A549 (cell line): ENCODE measurements around the gene ZNF628. TPM values are rescaled to one million over a fixed set of nuclear protein-coding genes. Genes with fewer than 3 reads are reported as not detected.
A peak's percentile ranks its signal among the peaks of the same experiment; 100 is the strongest.

Experiments used
- ATAC-seq, 2 experiments: fragments of 200-7000 bp in 1 of 2; fragments of >200 bp in 1 of 2; cut with Nextera tagmentation in 1 of 2; cut with Tn5 transposase in 1 of 2; 3 replicates each; pipeline versions ENCODE4 v1.8.0 to v1.9.1; 2018 to 2020; ENCODE audit warnings: mild to moderate bottlenecking in 1 of 2, moderate library complexity in 1 of 2
- CTCF ChIA-PET: fragments of 300-600 bp; sonication (Branson Sonifier 250); formaldehyde crosslinking; extraction: SDS; loops from one replicate; lab custom pipeline; 2021; ENCODE audit warnings: antibody characterized with exemption, inconsistent platforms; lab: Yijun Ruan, JAX
- POLR2A ChIA-PET: fragments of 350-600 bp; formaldehyde crosslinking; extraction: SDS; loops from one replicate; lab custom pipeline; 2021; ENCODE audit warnings: antibody characterized with exemption, inconsistent platforms; lab: Yijun Ruan, JAX
- DNase-seq, 2 experiments: peaks; one replicate each; pipeline versions ENCODE4 v3.0.0 to v3.0.0-alpha.2; 2011 to 2016; ENCODE audit warnings: low read depth in 1 of 2, low spot score in 1 of 2
- FAIRE-seq: peaks from 2 replicates; lab custom pipeline; 2011; peaks lifted over from hg19 to GRCh38; lab: Jason Lieb, UNC
- H3K27ac ChIP-seq, 2 experiments: fragments of >200 bp; sonication (Bioruptor Twin); formaldehyde crosslinking; 3 replicates each; pipeline ENCODE4 v1.5.1; 2016 to 2017
- H3K4me1 ChIP-seq: fragments of >200 bp; sonication (Bioruptor Twin); formaldehyde crosslinking; 3 replicates; pipeline ENCODE4 v1.6.1; 2016
- H3K4me2 ChIP-seq: fragments of >200 bp; sonication (Bioruptor Twin); formaldehyde crosslinking; 3 replicates; pipeline ENCODE4 v1.6.1; 2016
- H3K4me3 ChIP-seq: fragments of >200 bp; sonication (Bioruptor Twin); formaldehyde crosslinking; 3 replicates; pipeline ENCODE4 v1.5.1; 2016
- H3K9me3 ChIP-seq: fragments of >200 bp; sonication (Bioruptor Twin); formaldehyde crosslinking; 3 replicates; pipeline ENCODE4 v1.6.1; 2016
- CEBPB ChIP-seq, 2 experiments: fragments of >200 bp in 1 of 2; sonication (Bioruptor Twin) in 1 of 2; formaldehyde crosslinking in 1 of 2; IDR thresholded peaks; 2 replicates each; pipeline ENCODE4 v1.6.1; 2012 to 2016
- CHD4 ChIP-seq: fragments of 200-600 bp; sonication (generic); IDR thresholded peaks from 2 replicates; pipeline ENCODE4 v1.6.1; 2016; ENCODE audit warnings: antibody characterized with exemption, mild to moderate bottlenecking, borderline replicate concordance
- ESRRA ChIP-seq: fragments of 150-350 bp; IDR thresholded peaks from 2 replicates; pipeline ENCODE4 v1.6.1; 2014; ENCODE audit warnings: mild to moderate bottlenecking, low read length, borderline replicate concordance
- FOSB ChIP-seq: fragments of 250-450 bp; sonication (Bioruptor Pico); IDR thresholded peaks from 2 replicates; pipeline ENCODE4 v1.5.0; 2020; ENCODE audit warnings: mild to moderate bottlenecking, moderate library complexity
- FOXS1 ChIP-seq: fragments of 250-450 bp; sonication (Bioruptor Pico); IDR thresholded peaks from 2 replicates; pipeline ENCODE4 v1.5.0; 2020; ENCODE audit warnings: mild to moderate bottlenecking, moderate library complexity
- HEYL ChIP-seq: fragments of 250-450 bp; sonication (Bioruptor Pico); IDR thresholded peaks from 2 replicates; pipeline ENCODE4 v1.8.0; 2021; ENCODE audit warnings: mild to moderate bottlenecking, moderate library complexity
- HOXB5 ChIP-seq: fragments of 250-450 bp; sonication (Bioruptor Pico); IDR thresholded peaks from 2 replicates; pipeline ENCODE4 v1.5.0; 2020; ENCODE audit warnings: mild to moderate bottlenecking, moderate library complexity
- PBX3 ChIP-seq: IDR thresholded peaks from 2 replicates; pipeline ENCODE4 v1.6.1; 2012
- POLR2A ChIP-seq: IDR thresholded peaks from 2 replicates; pipeline ENCODE4 v1.6.1; 2012; ENCODE audit warnings: mild to moderate bottlenecking, low read length
- REST ChIP-seq: fragments of 200-600 bp; sonication (generic); IDR thresholded peaks from 2 replicates; pipeline ENCODE4 v1.6.1; 2016; ENCODE audit warnings: antibody characterized with exemption, mild to moderate bottlenecking, moderate library complexity
- RFX5 ChIP-seq: fragments of 450-650 bp; IDR thresholded peaks from 2 replicates; pipeline ENCODE4 v1.7.1; 2014; ENCODE audit warnings: antibody characterized with exemption, mild to moderate bottlenecking, moderate library complexity
- TP53 ChIP-seq: fragments of 250-450 bp; sonication (Bioruptor Pico); IDR thresholded peaks from 2 replicates; pipeline ENCODE4 v1.5.0; 2021; ENCODE audit warnings: mild to moderate bottlenecking, moderate library complexity
- ZFP36 ChIP-seq: fragments of 450-650 bp; IDR thresholded peaks from 2 replicates; pipeline ENCODE4 v1.6.1; 2014; ENCODE audit warnings: borderline replicate concordance; ENCODE audit not compliant: partially characterized antibody
- WGBS: methylation state at CpG from one replicate; pipeline ENCODE4 v1.1.6; 2017; ENCODE audit errors: missing lambda C conversion rate; 5-methylcytosine and 5-hydroxymethylcytosine counted together
- polyA plus RNA-seq, 4 experiments: library from polyadenylated mRNA; depleted of rRNA in 3 of 4; stranded (reverse); fragments of >200 nt; fragmentation: RNase III in 1 of 4; extraction: RNeasy Plus Mini Kit Qiagen cat#74134 plus additional on column Dnase treatment in 1 of 4; gene quantifications; 2 replicates in 3 of 4; 3 replicates in 1 of 4; pipeline ENCODE4 v1.2.3, GENCODE V29; 2011 to 2017

The ZNF628 gene
- polyA plus RNA-seq, 2 of the 4 experiments (the other 2 are of a cell fraction), result 0.32 to 5.7 TPM

DNA sequence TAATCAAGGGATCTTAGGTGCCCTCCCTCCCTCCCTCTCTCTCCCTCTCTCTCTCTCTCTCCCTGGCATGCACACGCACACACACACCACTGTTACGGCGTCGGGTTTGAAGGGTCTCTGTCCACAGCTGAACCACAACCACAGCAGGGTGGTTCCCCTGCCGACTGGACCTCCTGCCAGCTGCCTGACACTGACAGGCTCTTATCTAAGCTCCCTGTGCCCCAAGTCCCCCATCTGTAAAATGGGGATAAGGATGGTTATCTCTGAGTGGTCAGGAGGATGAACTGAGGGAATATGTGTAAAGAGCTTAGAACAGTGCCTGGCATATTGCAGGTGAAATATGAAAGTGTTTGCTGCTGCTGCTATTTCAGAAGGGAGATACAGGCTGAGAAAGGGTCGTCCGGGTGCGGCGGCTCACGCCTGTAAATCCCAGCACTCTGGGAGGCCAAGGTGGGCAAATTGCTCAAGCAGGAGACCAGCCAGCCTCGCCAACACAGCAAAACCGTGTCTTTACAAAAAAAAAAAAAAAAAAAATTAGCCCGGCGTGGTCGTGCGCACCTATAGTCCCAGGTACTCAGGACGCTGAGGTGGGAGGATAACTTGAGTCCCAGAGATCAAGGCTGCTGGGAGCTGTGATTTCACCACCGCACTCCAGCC is 32.5 kb upstream of the ZNF628 start:
- Histone ChIP-seq H3K27ac (no peak overlapping the region), H3K4me1 (peaks cover 23% of the 10 kb centered on the region), H3K4me3 (no peak overlapping the region), H3K4me2 (no peak overlapping the region), H3K9me3 (no peaks in the 10 kb centered on the region)
- TF ChIP-seq HEYL (CRISPR knock-in tag), result no peak
- TF ChIP-seq ZFP36, result no peak
- no peak for TF ChIP-seq CEBPB (IDR thresholded peaks at IDR 0.05)
- ChIA-PET POLR2A (interaction anchor here (1.0 kb wide), 1 partner anchor 181 kb away, joined by 4 read pairs; the partner anchor contains the start of gene ZNF784), CTCF (interaction anchor here (0.5 to 4.7 kb wide), 12 partner anchors 10 to 490 kb away, joined by 3 to 31 read pairs (median 4); partner anchors contain the start of gene KMT5C)
- no peak for DNase-seq
- ATAC-seq, result peak in 1 of 2 experiments; percentile 1; a peak in 2 of 6 replicates
- 32% methylated on average over 18 of the region's 18 CpGs for WGBS
- FAIRE-seq, result no peak

- CTCF ChIA-PET, result interaction anchor here (0.5 to 4.7 kb wide), 9 partner anchors 9 to 304 kb away, joined by 3 to 31 read pairs (median 3); no protein-coding TSS in a partner anchor
- H3K27ac ChIP-seq, result no peak overlapping the region
Observed at GRCh38 chr19:55444646-55445045, 31.8 kb upstream of the ZNF628 start.

DNA sequence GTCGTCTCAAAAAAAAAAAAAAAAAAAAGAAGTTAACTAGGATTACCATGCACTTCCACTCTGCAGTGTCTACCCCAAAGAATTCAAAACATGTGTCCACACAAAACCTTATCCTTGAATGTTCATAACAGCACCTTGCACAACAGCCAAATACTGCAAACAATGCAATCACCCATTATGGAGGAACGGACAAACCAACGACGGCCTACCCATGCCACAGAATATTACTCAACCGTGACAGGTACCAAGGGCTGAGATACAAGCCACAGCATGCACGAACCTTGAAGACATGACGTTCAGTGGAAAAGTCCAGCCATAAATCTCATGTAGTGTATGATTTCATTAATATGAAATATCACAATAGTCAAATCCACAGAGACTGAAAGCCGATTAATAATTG is 30.4 kb upstream of the ZNF628 start:
- FAIRE-seq, result no peak
- no peak overlapping the region for H3K4me2 ChIP-seq
- no peaks in the 10 kb centered on the region for H3K9me3 ChIP-seq
- no peak overlapping the region for H3K4me3 ChIP-seq
- H3K4me1 ChIP-seq, result peaks cover 24% of the 10 kb centered on the region
- ChIA-PET POLR2A (no interaction called here), CTCF (interaction anchor here (0.7 to 4.7 kb wide), 7 partner anchors 9 to 299 kb away, joined by 3 to 31 read pairs (median 3); no protein-coding TSS in a partner anchor)
- 45% methylated on average over 8 of the region's 8 CpGs for WGBS
- no peak for ATAC-seq
- DNase-seq, result no peak
- TF ChIP-seq FOSB (CRISPR knock-in tag), result no peak
- no peak for TF ChIP-seq HOXB5 (CRISPR knock-in tag)
- no peak for TF ChIP-seq CHD4
- TF ChIP-seq, all 56 proteins: peak for 0
- H3K27ac ChIP-seq, result no peak overlapping the region

More at GRCh38 chr19:55444646-55445045, 31.8 kb upstream of the ZNF628 start:
- DNase-seq, result no peak
- TF ChIP-seq POLR2A (no peak), ESRRA (no peak), FOXS1 (CRISPR knock-in tag) (no peak), REST (no peak), TP53 (no peak), RFX5 (no peak), PBX3 (no peak)
- Histone ChIP-seq H3K4me2 (no peak overlapping the region), H3K9me3 (no peaks in the 10 kb centered on the region), H3K4me3 (no peak overlapping the region), H3K4me1 (peaks cover 23% of the 10 kb centered on the region)
- 33% methylated on average over 11 of the region's 11 CpGs for WGBS
- POLR2A ChIA-PET, result no interaction called here
- ATAC-seq, result no peak
- no peak for FAIRE-seq
